MCF 10A (cell line): Measurements from ENCODE around the gene GABRR3. TPM values are rescaled to one million over a fixed set of nuclear protein-coding genes. Genes with fewer than 3 reads are reported as not detected.

Experiments
- BruUV-seq: library from RNA; stranded (reverse); fragments of 400-500 nt; replicated peaks from 2 replicates; lab custom pipeline; 2021; lab: Mats Ljungman, UMichigan
- CTCF ChIA-PET: fragments of 300-600 bp; sonication (Branson Sonifier 250); formaldehyde crosslinking; extraction: SDS; loops from one replicate; lab custom pipeline; 2021; ENCODE audit warnings: antibody characterized with exemption, inconsistent platforms; lab: Yijun Ruan, JAX
- POLR2A ChIA-PET: fragments of 300-600, 350-650 bp; sonication (Branson Sonifier 250); formaldehyde crosslinking; extraction: SDS; loops from one replicate; lab custom pipeline; 2020; ENCODE audit warnings: antibody characterized with exemption, inconsistent platforms; lab: Yijun Ruan, JAX
- DNase-seq: peaks from one replicate; pipeline ENCODE4 v3.0.0-alpha.2; 2018; ENCODE audit not compliant: unreplicated experiment
- H3K27ac Mint-ChIP-seq: one replicate; pipeline ENCODE4 v1.8.0; 2022; ENCODE audit warnings: mild to moderate bottlenecking, low read depth, mixed read lengths; ENCODE audit not compliant: unreplicated experiment
- H3K27me3 Mint-ChIP-seq: one replicate; pipeline ENCODE4 v1.8.0; 2022; ENCODE audit warnings: mixed read lengths; ENCODE audit not compliant: insufficient read depth, unreplicated experiment
- H3K36me3 Mint-ChIP-seq: one replicate; pipeline ENCODE4 v1.8.0; 2022; ENCODE audit warnings: mild to moderate bottlenecking, moderate library complexity, mixed read lengths; ENCODE audit not compliant: insufficient read depth, unreplicated experiment
- H3K4me1 Mint-ChIP-seq: one replicate; pipeline ENCODE4 v1.8.0; 2022; ENCODE audit warnings: mixed read lengths; ENCODE audit not compliant: insufficient read depth, unreplicated experiment
- H3K4me3 Mint-ChIP-seq: one replicate; pipeline ENCODE4 v1.8.0; 2022; ENCODE audit warnings: mild to moderate bottlenecking, moderate library complexity, mixed read lengths; ENCODE audit not compliant: unreplicated experiment
- H3K9me3 Mint-ChIP-seq: one replicate; pipeline ENCODE4 v1.8.0; 2022; ENCODE audit warnings: mixed read lengths; ENCODE audit not compliant: unreplicated experiment
- intact Hi-C: fragments of 100-400 bp; cut with micrococcal nuclease; formaldehyde crosslinking; loops from 2 replicates; pipeline ENCODE4 v1.14.1; 2022
- total RNA-seq: library from RNA; stranded (reverse); gene quantifications from 2 replicates; pipeline ENCODE4 v1.2.3, GENCODE V29; 2022
- TF ChIP-seq, protein P1 (sequence below): fragments of 200-600 bp; IDR thresholded peaks from one replicate; pipeline ENCODE4 v1.8.0; 2022; ENCODE audit warnings: antibody characterized with exemption, mild to moderate bottlenecking; ENCODE audit not compliant: unreplicated experiment

The GABRR3 gene
- total RNA-seq, 1 experiment from 2014 or later = not detected

- Mint-ChIP-seq H3K36me3 (peaks cover 77% of the 10 kb centered on the region), H3K4me1 (peaks cover 12% of the 10 kb centered on the region), H3K27ac (no peak overlapping the region), H3K9me3 (no peaks in the 10 kb centered on the region), H3K27me3 (no peaks in the 10 kb centered on the region), H3K4me3 (no peak overlapping the region)
- no peak for DNase-seq
- no TSS peak for BruUV-seq
- ChIA-PET CTCF (interaction anchor here (1.9 kb wide), 1 partner anchor 9 kb away, joined by 5 read pairs; no protein-coding TSS in a partner anchor), POLR2A (interaction anchor here (0.6 to 0.7 kb wide), 2 partner anchors 14 to 44 kb away, joined by 3 read pairs; no protein-coding TSS in a partner anchor)
- intact Hi-C loops = no loop called here
- TF ChIP-seq, protein P1, sequence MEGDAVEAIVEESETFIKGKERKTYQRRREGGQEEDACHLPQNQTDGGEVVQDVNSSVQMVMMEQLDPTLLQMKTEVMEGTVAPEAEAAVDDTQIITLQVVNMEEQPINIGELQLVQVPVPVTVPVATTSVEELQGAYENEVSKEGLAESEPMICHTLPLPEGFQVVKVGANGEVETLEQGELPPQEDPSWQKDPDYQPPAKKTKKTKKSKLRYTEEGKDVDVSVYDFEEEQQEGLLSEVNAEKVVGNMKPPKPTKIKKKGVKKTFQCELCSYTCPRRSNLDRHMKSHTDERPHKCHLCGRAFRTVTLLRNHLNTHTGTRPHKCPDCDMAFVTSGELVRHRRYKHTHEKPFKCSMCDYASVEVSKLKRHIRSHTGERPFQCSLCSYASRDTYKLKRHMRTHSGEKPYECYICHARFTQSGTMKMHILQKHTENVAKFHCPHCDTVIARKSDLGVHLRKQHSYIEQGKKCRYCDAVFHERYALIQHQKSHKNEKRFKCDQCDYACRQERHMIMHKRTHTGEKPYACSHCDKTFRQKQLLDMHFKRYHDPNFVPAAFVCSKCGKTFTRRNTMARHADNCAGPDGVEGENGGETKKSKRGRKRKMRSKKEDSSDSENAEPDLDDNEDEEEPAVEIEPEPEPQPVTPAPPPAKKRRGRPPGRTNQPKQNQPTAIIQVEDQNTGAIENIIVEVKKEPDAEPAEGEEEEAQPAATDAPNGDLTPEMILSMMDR = no peak
Observed at GRCh38 chr3:97949110-97949485, 86.0 kb downstream of the GABRR3 start.

DNA sequence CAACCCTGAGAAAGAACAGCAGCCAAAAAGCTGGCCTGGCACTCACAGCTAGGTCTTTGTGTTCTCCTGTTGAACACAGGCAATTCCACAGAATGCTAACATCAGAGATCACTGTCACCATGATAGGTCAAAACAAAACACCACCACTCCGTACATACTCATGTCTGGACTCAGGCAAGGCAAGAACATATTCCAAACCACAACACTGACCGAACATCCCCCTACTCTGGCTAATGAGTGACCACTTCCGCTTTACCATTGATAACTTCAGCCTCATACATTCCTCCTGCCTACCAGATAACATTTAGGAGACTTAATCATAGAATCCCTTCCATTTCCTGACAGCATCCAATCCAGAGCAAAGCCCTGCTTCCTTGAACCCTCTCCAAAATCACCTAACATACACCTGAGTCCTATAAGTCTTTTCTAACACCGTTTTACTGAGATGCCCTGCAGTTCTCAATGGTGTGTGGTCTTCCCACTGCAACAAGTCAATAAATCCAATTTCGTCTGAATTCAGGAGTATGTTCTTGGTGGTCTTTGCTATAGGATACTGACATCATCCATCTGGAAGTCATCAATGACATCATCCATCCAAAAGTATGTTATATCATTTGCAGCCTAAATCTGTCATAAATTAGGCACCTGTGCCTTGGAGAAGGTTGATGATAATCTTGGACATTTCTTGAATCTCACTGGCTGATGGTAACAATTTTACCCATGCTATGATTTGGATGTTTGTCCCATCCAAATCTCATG is 86.6 kb downstream of the GABRR3 start:
- no peaks in the 10 kb centered on the region for H3K27me3 Mint-ChIP-seq
- intact Hi-C loops = no loop called here
- no peaks in the 10 kb centered on the region for H3K9me3 Mint-ChIP-seq
- CTCF ChIA-PET = interaction anchor here (0.7 to 1.1 kb wide), 4 partner anchors 9 to 137 kb away, joined by 3 to 4 read pairs (median 3); no protein-coding TSS in a partner anchor
- no peak for DNase-seq
- H3K27ac Mint-ChIP-seq = no peak overlapping the region
- H3K36me3 Mint-ChIP-seq = peaks cover 81% of the 10 kb centered on the region
- TF ChIP-seq, protein P1 = no peak
- no TSS peak for BruUV-seq
- H3K4me1 Mint-ChIP-seq = peaks cover 12% of the 10 kb centered on the region
- POLR2A ChIA-PET = interaction anchor here (0.6 to 0.7 kb wide), 2 partner anchors 14 to 79 kb away, joined by 3 read pairs; no protein-coding TSS in a partner anchor
- no peak overlapping the region for H3K4me3 Mint-ChIP-seq

DNA sequence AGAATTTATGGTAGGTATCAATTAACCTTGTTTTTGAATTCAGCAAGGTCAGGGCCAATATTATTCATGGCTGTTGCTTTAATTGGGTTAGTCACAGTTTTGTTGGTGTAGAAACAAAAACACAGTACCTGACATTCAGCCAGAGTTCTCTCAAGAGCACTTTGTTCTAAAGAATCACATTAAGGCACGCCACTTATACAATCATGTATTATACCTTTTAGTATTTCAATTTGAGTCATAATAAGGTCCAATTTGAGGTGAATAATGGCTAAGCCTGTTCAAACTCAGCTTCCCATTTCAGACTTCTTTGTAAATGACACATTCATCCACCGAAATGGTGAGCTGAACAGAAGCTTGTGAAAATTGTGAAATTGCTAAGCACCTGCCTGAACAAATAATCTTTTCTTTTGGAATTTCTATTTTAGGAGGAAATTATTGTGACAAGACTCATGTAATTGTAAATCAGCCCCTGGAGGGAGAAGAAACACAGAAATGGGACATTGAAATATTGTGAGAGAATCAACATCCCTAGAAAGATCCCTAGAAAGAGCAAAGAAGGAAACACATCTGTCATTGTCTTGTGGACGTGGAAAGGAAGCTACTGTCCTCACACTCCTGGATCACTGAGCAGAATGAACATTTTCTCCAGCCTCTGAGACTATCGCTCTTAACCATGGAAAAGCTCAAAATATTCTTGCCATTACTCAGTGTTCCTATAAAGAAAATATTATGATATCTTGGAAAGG is 92.1 kb downstream of the GABRR3 start:
- POLR2A ChIA-PET = interaction anchor here (0.7 to 0.9 kb wide), 3 partner anchors 10 to 121 kb away, joined by 3 to 5 read pairs (median 5); partner anchors contain the start of gene CRYBG3
- Mint-ChIP-seq H3K27me3 (no peaks in the 10 kb centered on the region), H3K4me3 (no peak overlapping the region), H3K36me3 (peaks cover 58% of the 10 kb centered on the region), H3K27ac (no peak overlapping the region), H3K9me3 (no peaks in the 10 kb centered on the region), H3K4me1 (no peaks in the 10 kb centered on the region)
- intact Hi-C loops = loop anchor here (5.0 kb wide), 1 partner anchor 79 kb away; no protein-coding TSS in a partner anchor
- CTCF ChIA-PET = interaction anchor here (0.6 to 2.5 kb wide), 5 partner anchors 11 to 149 kb away, joined by 3 to 12 read pairs (median 5); no protein-coding TSS in a partner anchor
- TF ChIP-seq, protein P1 = no peak
- no peak for DNase-seq
- BruUV-seq = no TSS peak

- Mint-ChIP-seq H3K36me3 (peaks cover 51% of the 10 kb centered on the region), H3K4me3 (no peak overlapping the region), H3K27me3 (no peaks in the 10 kb centered on the region), H3K9me3 (no peaks in the 10 kb centered on the region), H3K27ac (no peak overlapping the region), H3K4me1 (no peaks in the 10 kb centered on the region)
- TF ChIP-seq, protein P1 = no peak
- CTCF ChIA-PET = interaction anchor here (0.7 to 2.0 kb wide), 6 partner anchors 8 to 148 kb away, joined by 3 to 12 read pairs (median 4); no protein-coding TSS in a partner anchor
- BruUV-seq = no TSS peak
- POLR2A ChIA-PET = interaction anchor here (0.7 kb wide), 2 partner anchors 28 to 1969 kb away, joined by 3 read pairs; no protein-coding TSS in a partner anchor
- intact Hi-C loops = loop anchor here (1.0 to 5.0 kb wide), 2 partner anchors 82 to 147 kb away; no protein-coding TSS in a partner anchor
- peak; percentile 23 for DNase-seq
Observed at GRCh38 chr3:97940034-97940433, 95.1 kb downstream of the GABRR3 start.
